GM23248 (cell line): Measurements from ENCODE around the gene MAP4K2.

Experiments used
- EZH2 ChIP-seq: fragments of 200-600 bp; sonication (generic); IDR thresholded peaks from 2 replicates; pipeline ENCODE4 v1.6.1; 2018; ENCODE audit warnings: antibody characterized with exemption, mild to moderate bottlenecking; ENCODE audit not compliant: insufficient read depth, poor library complexity, severe bottlenecking
- EZH2phosphoT487 ChIP-seq: fragments of 200-600 bp; sonication (generic); IDR thresholded peaks from 2 replicates; pipeline ENCODE4 v1.6.1; 2018; ENCODE audit warnings: antibody characterized with exemption, moderate library complexity, mild to moderate bottlenecking, low read depth; ENCODE audit not compliant: insufficient read depth

GRCh38 chr11:64778473-64779298 is 24.3 kb downstream of the MAP4K2 start, which contains the start of gene SF1:
- TF ChIP-seq EZH2 (no peak), EZH2phosphoT487 (no peak)
